ENCODE measurements around the gene SLC4A5.

Gene SLC4A5

DNA sequence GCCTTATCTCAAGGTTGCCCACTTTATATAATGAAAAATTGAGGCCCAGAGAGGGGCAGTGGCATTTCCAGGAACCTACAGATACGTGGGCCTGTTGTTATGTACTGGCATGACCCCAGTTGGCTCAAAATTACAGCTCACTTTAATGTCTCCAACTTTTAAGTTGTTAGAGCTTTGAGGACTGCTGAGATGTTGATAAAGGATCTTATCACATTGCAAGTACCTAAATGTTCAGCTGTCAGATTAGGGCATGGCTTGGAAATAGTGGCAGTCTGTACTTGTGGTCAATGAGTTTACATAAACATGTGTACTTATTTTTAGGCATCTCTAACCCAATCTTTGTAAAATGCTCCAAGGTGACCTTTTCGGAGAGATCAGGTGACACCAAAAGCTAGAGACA, 14.6 kb downstream of the SLC4A5 start:
- no peak for DNase-seq (ENCODE audit: extremely low spot score)
- ChIA-PET POLR2A (no interaction called here), CTCF (no interaction called here)
- no peak for TF ChIP-seq TARDBP (IDR thresholded peaks at IDR 0.05)
- TF ChIP-seq FOXK2 (IDR thresholded peaks at IDR 0.05): no peak
- TF ChIP-seq FOXA1 (IDR thresholded peaks at IDR 0.05): no peak
- no peak for TF ChIP-seq SP1 (IDR thresholded peaks at IDR 0.05)
- no peak for TF ChIP-seq HDGF (IDR thresholded peaks at IDR 0.05; ENCODE audit: borderline replicate concordance)
- no peak for TF ChIP-seq LEF1 (IDR thresholded peaks at IDR 0.05; ENCODE audit: borderline replicate concordance)
- no peak for TF ChIP-seq NFRKB (IDR thresholded peaks at IDR 0.05)
- no peak for TF ChIP-seq ELF4 (IDR thresholded peaks at IDR 0.05)
- no peak for TF ChIP-seq SUZ12 (IDR thresholded peaks at IDR 0.05)
- TF ChIP-seq, protein P1, sequence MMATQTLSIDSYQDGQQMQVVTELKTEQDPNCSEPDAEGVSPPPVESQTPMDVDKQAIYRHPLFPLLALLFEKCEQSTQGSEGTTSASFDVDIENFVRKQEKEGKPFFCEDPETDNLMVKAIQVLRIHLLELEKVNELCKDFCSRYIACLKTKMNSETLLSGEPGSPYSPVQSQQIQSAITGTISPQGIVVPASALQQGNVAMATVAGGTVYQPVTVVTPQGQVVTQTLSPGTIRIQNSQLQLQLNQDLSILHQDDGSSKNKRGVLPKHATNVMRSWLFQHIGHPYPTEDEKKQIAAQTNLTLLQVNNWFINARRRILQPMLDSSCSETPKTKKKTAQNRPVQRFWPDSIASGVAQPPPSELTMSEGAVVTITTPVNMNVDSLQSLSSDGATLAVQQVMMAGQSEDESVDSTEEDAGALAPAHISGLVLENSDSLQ (IDR thresholded peaks at IDR 0.05): no peak
- no peak for TF ChIP-seq BHLHE40 (IDR thresholded peaks at IDR 0.05; ENCODE audit: borderline replicate concordance)
- TF ChIP-seq FOXM1 (IDR thresholded peaks at IDR 0.05; ENCODE audit: borderline replicate concordance): no peak
- no peak for TF ChIP-seq CTBP1 (IDR thresholded peaks at IDR 0.05; ENCODE audit: borderline replicate concordance)
- no peak for TF ChIP-seq ZNF384 (IDR thresholded peaks at IDR 0.05)
- TF ChIP-seq ARNT (IDR thresholded peaks at IDR 0.05): no peak

DNA sequence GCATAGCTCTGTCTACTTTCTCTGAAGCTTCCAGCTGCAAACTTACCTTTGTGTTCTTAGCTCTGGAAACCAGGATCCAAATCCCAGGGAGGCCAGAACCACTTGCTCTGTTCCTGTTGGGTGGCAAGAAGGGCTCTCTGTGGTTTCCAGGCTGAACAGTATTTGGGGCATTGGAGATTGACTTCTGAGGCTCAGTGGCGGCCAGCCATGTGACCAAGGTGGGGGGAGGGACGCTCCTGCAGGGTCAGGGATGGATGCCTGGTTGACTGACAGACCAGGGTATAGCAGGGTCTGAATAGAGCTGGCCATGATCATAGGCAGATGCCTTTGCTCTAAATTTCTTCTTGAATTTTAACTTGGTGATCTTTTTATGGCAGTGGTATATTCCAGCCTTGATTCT, 15.1 kb downstream of the SLC4A5 start:
- ChIA-PET CTCF (no interaction called here), POLR2A (no interaction called here)
- DNase-seq (ENCODE audit: extremely low spot score): no peak
- TF ChIP-seq, protein P1 (IDR thresholded peaks at IDR 0.05): no peak

DNA sequence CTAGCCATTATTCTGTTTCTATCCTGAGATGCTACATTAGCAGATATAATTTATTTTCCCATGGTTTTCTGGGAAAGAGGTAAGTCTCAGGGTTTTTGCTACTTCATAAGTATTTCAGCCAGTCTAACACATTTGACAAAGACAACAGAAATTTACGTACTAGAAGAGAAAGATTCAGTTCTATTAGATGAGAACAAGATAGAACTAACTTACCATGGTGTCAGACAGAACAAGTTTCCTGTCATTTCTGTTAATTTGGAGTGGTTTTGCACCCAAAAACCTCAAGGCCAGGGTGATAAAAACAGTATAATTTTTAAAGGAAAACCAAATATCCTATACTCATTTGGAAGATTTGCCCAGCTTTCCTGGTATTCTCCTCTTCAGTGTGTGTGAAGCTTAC, 15.6 kb downstream of the SLC4A5 start:
- no peak for DNase-seq (ENCODE audit: extremely low spot score)
- ChIA-PET POLR2A (no interaction called here), CTCF (interaction anchor here (5.6 kb wide), 1 partner anchor 7 kb away, joined by 48 read pairs; no protein-coding TSS in a partner anchor)

DNA sequence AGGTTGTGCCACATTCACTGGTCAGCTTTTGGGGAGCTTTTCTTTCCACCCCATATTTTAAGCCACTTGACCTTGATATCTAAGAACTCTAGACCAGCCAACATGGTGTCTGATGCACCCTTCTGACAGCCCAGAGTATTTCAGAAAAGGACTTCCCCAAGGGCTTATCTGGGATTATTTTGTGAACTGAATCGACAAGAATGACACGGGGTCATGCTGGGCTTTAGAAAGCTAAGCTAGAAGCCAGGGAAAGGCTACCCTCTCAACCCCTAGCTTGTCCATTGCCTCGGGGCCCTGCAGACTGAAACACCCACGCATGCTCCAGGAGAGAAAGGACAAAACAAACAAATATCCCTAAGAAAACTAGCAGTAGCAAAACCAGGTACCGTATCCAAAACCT, 16.0 kb downstream of the SLC4A5 start:
- TF ChIP-seq LEF1 (IDR thresholded peaks at IDR 0.05; ENCODE audit: borderline replicate concordance) (no peak), FOXA1 (IDR thresholded peaks at IDR 0.05) (no peak), CTBP1 (IDR thresholded peaks at IDR 0.05; ENCODE audit: borderline replicate concordance) (no peak)
- TF ChIP-seq, protein P1 (IDR thresholded peaks at IDR 0.05): no peak
- ChIA-PET POLR2A (no interaction called here), CTCF (interaction anchor here (5.6 kb wide), 1 partner anchor 7 kb away, joined by 48 read pairs; no protein-coding TSS in a partner anchor)
- DNase-seq (ENCODE audit: extremely low spot score): no peak

More for the DNA sequence above, 15.6 kb downstream of the SLC4A5 start:
- TF ChIP-seq BHLHE40 (IDR thresholded peaks at IDR 0.05; ENCODE audit: borderline replicate concordance): no peak
- no peak for TF ChIP-seq LEF1 (IDR thresholded peaks at IDR 0.05; ENCODE audit: borderline replicate concordance)
- no peak for TF ChIP-seq SP1 (IDR thresholded peaks at IDR 0.05)
- no peak for TF ChIP-seq ELF4 (IDR thresholded peaks at IDR 0.05)
- TF ChIP-seq NFRKB (IDR thresholded peaks at IDR 0.05): no peak
- no peak for TF ChIP-seq FOXK2 (IDR thresholded peaks at IDR 0.05)
- no peak for TF ChIP-seq ZNF384 (IDR thresholded peaks at IDR 0.05)
- TF ChIP-seq, protein P1 (IDR thresholded peaks at IDR 0.05): no peak
- TF ChIP-seq ARNT (IDR thresholded peaks at IDR 0.05): no peak
- TF ChIP-seq FOXM1 (IDR thresholded peaks at IDR 0.05; ENCODE audit: borderline replicate concordance): no peak
- no peak for TF ChIP-seq FOXA1 (IDR thresholded peaks at IDR 0.05)
- no peak for TF ChIP-seq L3MBTL2 (conservative IDR thresholded peaks at IDR 0.05)
- no peak for TF ChIP-seq CTBP1 (IDR thresholded peaks at IDR 0.05; ENCODE audit: borderline replicate concordance)
- TF ChIP-seq SUZ12 (IDR thresholded peaks at IDR 0.05): no peak

DNA sequence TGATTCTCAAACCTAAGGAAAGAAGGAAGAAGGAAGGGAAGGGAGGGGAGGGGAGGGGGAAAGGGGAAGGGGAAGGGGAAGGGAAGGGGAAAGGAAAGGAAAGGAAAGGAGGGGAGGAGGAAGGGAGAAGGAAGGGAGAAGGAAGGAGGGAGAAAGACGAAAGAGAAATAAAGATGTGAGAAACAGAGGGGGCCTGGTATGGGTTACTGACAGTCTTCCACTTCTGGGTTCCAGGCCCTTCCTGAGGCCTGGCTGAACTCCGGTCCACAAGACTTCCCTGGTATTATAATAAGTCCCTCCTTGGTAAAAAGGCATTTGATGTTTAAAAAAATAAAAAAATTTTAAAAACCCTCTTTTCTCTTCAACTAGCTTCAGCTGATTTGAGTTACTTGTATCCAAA, 17.4 kb downstream of the SLC4A5 start:
- POLR2A ChIA-PET: interaction anchor here (0.8 kb wide), 1 partner anchor 9 kb away, joined by 3 read pairs; no protein-coding TSS in a partner anchor
- no peak for DNase-seq (ENCODE audit: extremely low spot score)
- TF ChIP-seq CTBP1 (IDR thresholded peaks at IDR 0.05; ENCODE audit: borderline replicate concordance) (no peak), ZNF384 (IDR thresholded peaks at IDR 0.05) (no peak), FOXM1 (IDR thresholded peaks at IDR 0.05; ENCODE audit: borderline replicate concordance) (no peak), FOXK2 (IDR thresholded peaks at IDR 0.05) (no peak)
- CTCF ChIA-PET: interaction anchor here (5.6 kb wide), 1 partner anchor 9 kb away, joined by 48 read pairs; no protein-coding TSS in a partner anchor

DNA sequence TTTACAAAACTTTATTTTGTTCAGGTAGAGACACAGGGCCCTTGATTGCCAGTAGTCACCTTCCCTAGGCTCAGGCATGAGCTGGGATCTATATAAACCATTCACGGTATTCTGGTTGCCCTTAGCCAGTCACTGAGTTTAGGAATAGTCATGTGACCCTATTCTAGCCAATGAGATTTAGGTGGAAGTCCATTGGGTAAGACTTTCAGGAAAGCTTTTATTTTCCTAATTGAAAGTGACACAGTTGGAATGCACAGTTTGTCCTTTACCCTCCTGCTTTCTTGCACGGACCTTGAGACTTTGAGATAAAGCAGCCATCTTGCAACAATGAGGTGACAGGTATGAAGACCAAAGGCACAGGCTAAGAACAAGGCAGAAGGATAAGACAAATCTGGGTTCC, 21.5 kb downstream of the SLC4A5 start:
- TF ChIP-seq CTBP1 (IDR thresholded peaks at IDR 0.05; ENCODE audit: borderline replicate concordance): no peak
- TF ChIP-seq BHLHE40 (IDR thresholded peaks at IDR 0.05; ENCODE audit: borderline replicate concordance): no peak
- no peak for TF ChIP-seq LEF1 (IDR thresholded peaks at IDR 0.05; ENCODE audit: borderline replicate concordance)
- TF ChIP-seq FOXM1 (IDR thresholded peaks at IDR 0.05; ENCODE audit: borderline replicate concordance): no peak
- no peak for TF ChIP-seq L3MBTL2 (conservative IDR thresholded peaks at IDR 0.05)
- TF ChIP-seq NFRKB (IDR thresholded peaks at IDR 0.05): no peak
- TF ChIP-seq ARNT (IDR thresholded peaks at IDR 0.05): no peak
- TF ChIP-seq FOXA1 (IDR thresholded peaks at IDR 0.05): no peak
- no peak for TF ChIP-seq ELF4 (IDR thresholded peaks at IDR 0.05)
- TF ChIP-seq, protein P1 (IDR thresholded peaks at IDR 0.05): no peak
- TF ChIP-seq HDGF (IDR thresholded peaks at IDR 0.05; ENCODE audit: borderline replicate concordance): no peak
- no peak for TF ChIP-seq SUZ12 (IDR thresholded peaks at IDR 0.05)
- TF ChIP-seq SP1 (IDR thresholded peaks at IDR 0.05): no peak
- TF ChIP-seq ZNF384 (IDR thresholded peaks at IDR 0.05): no peak
- TF ChIP-seq FOXK2 (IDR thresholded peaks at IDR 0.05): no peak
- ChIA-PET POLR2A (no interaction called here), CTCF (interaction anchor here (5.6 kb wide), 1 partner anchor 13 kb away, joined by 48 read pairs; no protein-coding TSS in a partner anchor)
- no peak for DNase-seq (ENCODE audit: extremely low spot score)
